Ishikawa (cell line): ENCODE data around the gene EMC10.

Experiments
- CEBPB ChIP-seq: IDR thresholded peaks from 2 replicates; pipeline ENCODE4 v1.6.1; 2012
- CREB1 ChIP-seq: IDR thresholded peaks from 2 replicates; pipeline ENCODE4 v1.6.1; 2012; ENCODE audit warnings: low read depth
- EGR1 ChIP-seq: IDR thresholded peaks from 2 replicates; pipeline ENCODE4 v1.6.1; 2012
- EP300 ChIP-seq: IDR thresholded peaks from 2 replicates; pipeline ENCODE4 v1.6.1; 2012; ENCODE audit warnings: borderline replicate concordance
- FOXM1 ChIP-seq: IDR thresholded peaks from 2 replicates; pipeline ENCODE4 v1.6.1; 2012; ENCODE audit warnings: low read depth, borderline replicate concordance
- NFIC ChIP-seq: IDR thresholded peaks from 2 replicates; pipeline ENCODE4 v1.6.1; 2012
- RAD21 ChIP-seq: IDR thresholded peaks from 2 replicates; pipeline ENCODE4 v1.6.1; 2012; ENCODE audit warnings: low read depth
- TAF1 ChIP-seq: IDR thresholded peaks from 2 replicates; pipeline ENCODE4 v1.6.1; 2012; ENCODE audit warnings: low read depth, mild to moderate bottlenecking
- TCF12 ChIP-seq: IDR thresholded peaks from 2 replicates; pipeline ENCODE4 v1.6.1; 2012; ENCODE audit warnings: low read depth
- TEAD4 ChIP-seq: IDR thresholded peaks from 2 replicates; pipeline ENCODE4 v1.6.1; 2012
- YY1 ChIP-seq: IDR thresholded peaks from 2 replicates; pipeline ENCODE4 v1.6.1; 2012; ENCODE audit warnings: low read depth
- ZBTB7A ChIP-seq: IDR thresholded peaks from 2 replicates; pipeline ENCODE4 v1.6.1; 2012; ENCODE audit warnings: low read depth
- TF ChIP-seq, protein P1 (sequence below): IDR thresholded peaks from 2 replicates; pipeline ENCODE4 v1.6.1; 2012
- TF ChIP-seq, protein P2 (sequence below): IDR thresholded peaks from 2 replicates; pipeline ENCODE4 v1.6.1; 2012
- TF ChIP-seq, protein P3 (sequence below): IDR thresholded peaks from 2 replicates; pipeline ENCODE4 v1.6.1; 2012; ENCODE audit warnings: low read depth, mild to moderate bottlenecking

EMC10 gene

DNA sequence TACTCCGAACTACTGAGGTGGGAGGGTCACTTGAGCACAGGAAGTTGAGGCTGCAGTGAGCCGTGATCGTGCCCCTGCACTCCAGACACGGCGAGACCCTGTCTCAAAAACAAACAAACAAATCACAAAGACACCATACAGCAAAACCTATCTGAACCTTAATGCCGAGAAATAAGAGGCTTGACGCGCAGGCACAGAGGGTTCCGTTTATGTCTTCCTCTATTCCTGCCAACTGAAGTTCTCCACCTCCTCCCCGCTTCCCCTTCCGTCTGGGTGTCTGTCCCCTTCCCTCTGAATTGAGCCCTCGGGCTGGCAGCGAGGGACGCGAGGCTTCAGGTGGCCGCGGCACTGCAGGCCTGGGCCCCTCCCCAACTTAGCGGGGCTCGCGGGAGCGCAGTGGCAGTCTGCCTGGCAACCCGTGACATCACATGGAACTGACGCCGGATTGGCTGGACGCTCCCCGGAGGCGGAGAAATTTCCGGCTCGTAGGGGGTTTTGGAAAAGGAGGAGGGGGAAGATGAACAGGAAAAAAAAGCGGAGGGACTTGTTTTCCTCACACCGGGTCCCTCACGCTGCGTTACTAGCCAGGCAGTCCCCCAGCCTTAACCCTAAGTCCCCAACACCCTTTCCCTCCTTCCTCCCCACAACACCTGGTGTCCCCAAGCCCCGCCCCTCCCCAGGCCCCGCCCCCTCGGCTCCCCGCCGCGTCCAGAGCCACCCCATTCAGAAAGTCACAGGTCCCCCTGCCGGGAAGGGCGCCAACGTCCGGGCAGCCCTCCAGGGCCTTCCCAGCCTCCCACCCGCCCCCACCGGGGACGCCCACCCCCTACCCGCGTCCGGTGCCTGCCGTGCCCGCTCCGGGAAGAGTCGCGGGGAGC, 44.7 kb upstream of the EMC10 start:
- TF ChIP-seq EP300: no peak
- TF ChIP-seq EGR1: no peak
- TF ChIP-seq, protein P1, sequence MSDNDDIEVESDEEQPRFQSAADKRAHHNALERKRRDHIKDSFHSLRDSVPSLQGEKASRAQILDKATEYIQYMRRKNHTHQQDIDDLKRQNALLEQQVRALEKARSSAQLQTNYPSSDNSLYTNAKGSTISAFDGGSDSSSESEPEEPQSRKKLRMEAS: peak; percentile 56
- TF ChIP-seq YY1: no peak
- peak; percentile 92 for TF ChIP-seq CREB1
- TF ChIP-seq NFIC: no peak; the same call in 1 of the 2 replicates
- no peak for TF ChIP-seq TEAD4
- no peak for TF ChIP-seq RAD21
- TF ChIP-seq, protein P2, sequence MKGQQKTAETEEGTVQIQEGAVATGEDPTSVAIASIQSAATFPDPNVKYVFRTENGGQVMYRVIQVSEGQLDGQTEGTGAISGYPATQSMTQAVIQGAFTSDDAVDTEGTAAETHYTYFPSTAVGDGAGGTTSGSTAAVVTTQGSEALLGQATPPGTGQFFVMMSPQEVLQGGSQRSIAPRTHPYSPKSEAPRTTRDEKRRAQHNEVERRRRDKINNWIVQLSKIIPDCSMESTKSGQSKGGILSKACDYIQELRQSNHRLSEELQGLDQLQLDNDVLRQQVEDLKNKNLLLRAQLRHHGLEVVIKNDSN: no peak
- no peak for TF ChIP-seq TAF1
- TF ChIP-seq, protein P3, sequence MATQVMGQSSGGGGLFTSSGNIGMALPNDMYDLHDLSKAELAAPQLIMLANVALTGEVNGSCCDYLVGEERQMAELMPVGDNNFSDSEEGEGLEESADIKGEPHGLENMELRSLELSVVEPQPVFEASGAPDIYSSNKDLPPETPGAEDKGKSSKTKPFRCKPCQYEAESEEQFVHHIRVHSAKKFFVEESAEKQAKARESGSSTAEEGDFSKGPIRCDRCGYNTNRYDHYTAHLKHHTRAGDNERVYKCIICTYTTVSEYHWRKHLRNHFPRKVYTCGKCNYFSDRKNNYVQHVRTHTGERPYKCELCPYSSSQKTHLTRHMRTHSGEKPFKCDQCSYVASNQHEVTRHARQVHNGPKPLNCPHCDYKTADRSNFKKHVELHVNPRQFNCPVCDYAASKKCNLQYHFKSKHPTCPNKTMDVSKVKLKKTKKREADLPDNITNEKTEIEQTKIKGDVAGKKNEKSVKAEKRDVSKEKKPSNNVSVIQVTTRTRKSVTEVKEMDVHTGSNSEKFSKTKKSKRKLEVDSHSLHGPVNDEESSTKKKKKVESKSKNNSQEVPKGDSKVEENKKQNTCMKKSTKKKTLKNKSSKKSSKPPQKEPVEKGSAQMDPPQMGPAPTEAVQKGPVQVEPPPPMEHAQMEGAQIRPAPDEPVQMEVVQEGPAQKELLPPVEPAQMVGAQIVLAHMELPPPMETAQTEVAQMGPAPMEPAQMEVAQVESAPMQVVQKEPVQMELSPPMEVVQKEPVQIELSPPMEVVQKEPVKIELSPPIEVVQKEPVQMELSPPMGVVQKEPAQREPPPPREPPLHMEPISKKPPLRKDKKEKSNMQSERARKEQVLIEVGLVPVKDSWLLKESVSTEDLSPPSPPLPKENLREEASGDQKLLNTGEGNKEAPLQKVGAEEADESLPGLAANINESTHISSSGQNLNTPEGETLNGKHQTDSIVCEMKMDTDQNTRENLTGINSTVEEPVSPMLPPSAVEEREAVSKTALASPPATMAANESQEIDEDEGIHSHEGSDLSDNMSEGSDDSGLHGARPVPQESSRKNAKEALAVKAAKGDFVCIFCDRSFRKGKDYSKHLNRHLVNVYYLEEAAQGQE: no peak
- peak; percentile 61 for TF ChIP-seq ZBTB7A
- TF ChIP-seq TCF12: no peak
- TF ChIP-seq FOXM1: no peak
- TF ChIP-seq CEBPB: no peak

DNA sequence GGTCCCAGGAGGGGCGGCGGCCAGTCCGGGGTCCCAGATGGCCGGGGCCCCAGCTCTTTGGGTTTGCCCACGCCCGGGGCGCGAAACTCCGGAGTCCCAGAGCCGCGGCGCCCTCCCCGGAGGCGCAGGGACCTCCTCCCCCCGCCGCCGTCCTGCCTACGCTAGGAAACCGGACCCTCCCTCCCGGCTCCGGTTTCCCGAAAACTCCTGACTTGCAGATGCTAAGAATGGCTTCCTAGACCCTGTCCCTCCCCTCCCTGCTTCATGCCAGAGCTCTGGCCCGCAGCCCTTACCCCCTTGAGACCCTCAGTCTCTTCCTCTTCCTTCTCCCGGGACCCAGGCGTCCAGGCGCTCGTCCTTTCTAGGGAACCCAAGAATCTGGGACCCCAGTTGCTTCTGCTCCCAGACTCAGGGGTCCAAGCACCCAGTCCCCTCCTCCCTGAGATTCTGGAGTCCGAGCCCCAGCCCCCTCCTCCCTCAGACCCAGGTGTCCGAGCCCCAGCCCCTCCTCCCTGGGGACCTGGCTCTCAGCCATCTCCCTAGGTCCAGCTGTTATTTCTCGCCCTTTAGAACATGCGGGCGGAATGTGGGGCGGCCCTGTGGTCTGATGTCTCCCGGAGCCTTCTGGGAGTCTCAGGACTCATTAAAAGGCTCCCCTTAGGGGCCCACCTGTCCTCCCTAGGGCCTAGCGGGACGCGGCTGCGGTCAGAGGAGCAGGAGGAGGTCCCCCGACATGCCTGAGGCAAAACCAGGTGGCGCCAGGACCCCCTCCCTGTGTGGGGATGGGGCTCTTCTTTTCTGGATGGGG, 43.9 kb upstream of the EMC10 start, which contains the start of gene MYBPC2:
TSS of gene MYBPC2 (plus strand) at position 672 of the 808 bp plus-strand sequence. CDS start at position 734, 62 bp downstream.
- TF ChIP-seq NFIC (peak; percentile 77), YY1 (no peak), CEBPB (no peak), TEAD4 (peak; percentile 33; the same call in 1 of the 2 replicates), TAF1 (no peak; the same call in 1 of the 2 replicates), ZBTB7A (peak; percentile 87), CREB1 (no peak), TCF12 (peak; percentile 27; the same call in 1 of the 2 replicates)
- TF ChIP-seq, protein P1: 0 out of 2 replicates have a peak, but pooled peaks have one; percentile 14

DNA sequence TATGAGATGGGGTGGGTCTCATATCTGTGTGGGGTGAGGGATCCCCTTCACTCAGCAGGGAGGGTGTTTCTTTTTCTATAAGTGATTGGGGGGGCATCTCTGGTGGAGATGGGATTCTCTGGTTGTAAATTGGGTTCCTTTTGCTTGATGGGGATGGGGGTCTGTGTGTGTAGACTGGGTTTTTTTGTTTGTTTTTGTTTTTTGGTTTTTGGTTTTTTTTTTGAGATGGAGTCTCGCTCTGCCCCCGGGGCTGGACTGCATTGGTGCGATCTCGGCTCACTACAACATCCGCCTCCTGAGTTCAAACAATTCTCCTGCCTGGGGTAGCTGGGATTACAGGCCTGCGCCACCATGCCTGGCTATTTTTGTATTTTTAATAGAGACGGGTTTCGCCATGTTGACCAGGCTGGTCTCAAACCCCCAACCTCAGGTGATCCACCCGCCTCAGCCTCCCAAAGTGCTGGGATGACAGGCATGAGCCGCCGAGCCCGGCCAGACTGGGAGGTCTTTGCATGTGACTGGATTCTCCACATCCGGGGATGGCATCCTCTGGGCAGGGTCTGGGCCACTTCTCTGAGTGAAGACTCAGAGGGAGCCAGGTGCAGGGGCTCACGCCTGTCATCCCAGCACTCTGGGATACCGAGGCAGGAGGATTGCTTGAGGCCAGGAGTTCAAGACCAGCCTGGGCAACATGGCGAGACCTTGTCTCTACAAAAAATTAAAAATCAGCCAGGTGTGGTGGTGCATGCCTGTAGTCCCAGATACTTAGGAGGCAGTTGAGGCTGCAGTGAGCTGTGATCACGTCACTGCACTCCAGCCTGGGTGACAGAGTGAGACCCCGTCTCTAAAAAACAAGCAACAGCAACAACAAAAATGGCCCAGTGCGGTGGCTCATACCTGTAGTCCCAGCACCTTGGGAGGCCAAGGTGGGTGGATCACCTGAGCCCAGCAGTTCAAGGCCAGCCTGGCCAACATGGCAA, 42.8 kb upstream of the EMC10 start:
- TF ChIP-seq NFIC: no peak
- no peak for TF ChIP-seq EGR1
- no peak for TF ChIP-seq CREB1
- no peak for TF ChIP-seq TAF1

DNA sequence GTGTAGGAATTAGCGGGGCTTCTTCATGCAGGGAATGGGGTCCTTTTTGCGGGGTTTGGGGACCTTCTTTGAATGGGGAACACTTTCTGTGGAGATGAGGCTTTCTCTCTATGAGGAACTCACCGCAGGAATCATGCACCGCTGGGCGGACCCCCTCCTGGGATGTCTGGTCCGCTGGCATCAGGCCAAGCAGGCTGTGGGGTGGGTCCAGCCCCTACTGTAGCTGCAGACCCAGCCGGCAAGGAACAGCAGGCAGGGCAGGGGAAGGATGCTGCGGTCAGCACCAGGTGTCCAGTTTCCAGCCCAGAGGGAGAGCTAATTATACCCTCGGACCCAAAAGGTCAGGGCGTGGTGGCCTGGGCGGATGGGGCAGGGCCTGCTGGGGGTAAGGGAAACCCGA, 41.8 kb upstream of the EMC10 start:
- TF ChIP-seq RAD21 (no peak), CREB1 (no peak), EGR1 (no peak), TCF12 (no peak; the same call in 1 of the 2 replicates), ZBTB7A (peak; percentile 77; the same call in 1 of the 2 replicates), TAF1 (no peak), EP300 (peak; percentile 36; the same call in 1 of the 2 replicates), NFIC (peak; percentile 91), TEAD4 (no peak), FOXM1 (no peak), YY1 (no peak), CEBPB (no peak)
- TF ChIP-seq, protein P2: no peak
- TF ChIP-seq, protein P3: no peak
- TF ChIP-seq, protein P1: no peak
